ENCODE results near the gene SERPINB7.

- TF ChIP-seq, protein P1, sequence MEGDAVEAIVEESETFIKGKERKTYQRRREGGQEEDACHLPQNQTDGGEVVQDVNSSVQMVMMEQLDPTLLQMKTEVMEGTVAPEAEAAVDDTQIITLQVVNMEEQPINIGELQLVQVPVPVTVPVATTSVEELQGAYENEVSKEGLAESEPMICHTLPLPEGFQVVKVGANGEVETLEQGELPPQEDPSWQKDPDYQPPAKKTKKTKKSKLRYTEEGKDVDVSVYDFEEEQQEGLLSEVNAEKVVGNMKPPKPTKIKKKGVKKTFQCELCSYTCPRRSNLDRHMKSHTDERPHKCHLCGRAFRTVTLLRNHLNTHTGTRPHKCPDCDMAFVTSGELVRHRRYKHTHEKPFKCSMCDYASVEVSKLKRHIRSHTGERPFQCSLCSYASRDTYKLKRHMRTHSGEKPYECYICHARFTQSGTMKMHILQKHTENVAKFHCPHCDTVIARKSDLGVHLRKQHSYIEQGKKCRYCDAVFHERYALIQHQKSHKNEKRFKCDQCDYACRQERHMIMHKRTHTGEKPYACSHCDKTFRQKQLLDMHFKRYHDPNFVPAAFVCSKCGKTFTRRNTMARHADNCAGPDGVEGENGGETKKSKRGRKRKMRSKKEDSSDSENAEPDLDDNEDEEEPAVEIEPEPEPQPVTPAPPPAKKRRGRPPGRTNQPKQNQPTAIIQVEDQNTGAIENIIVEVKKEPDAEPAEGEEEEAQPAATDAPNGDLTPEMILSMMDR (IDR thresholded peaks at IDR 0.05; ENCODE audit: insufficient read depth, low read length, poor library complexity, severe bottlenecking), result no peak
- no peak for TF ChIP-seq EZH2phosphoT487 (conservative IDR thresholded peaks at IDR 0.05; ENCODE audit: low read length)
Measured at GRCh38 chr18:63799189-63799588, 24.0 kb downstream of the SERPINB7 start.
